ENCODE results near the gene C2CD2L.
"Not testable (repeated sequence)": the region's sequence is repeated elsewhere in the genome, so short reads cannot be mapped to it uniquely, and the experiment has no call there.

The C2CD2L gene

DNA sequence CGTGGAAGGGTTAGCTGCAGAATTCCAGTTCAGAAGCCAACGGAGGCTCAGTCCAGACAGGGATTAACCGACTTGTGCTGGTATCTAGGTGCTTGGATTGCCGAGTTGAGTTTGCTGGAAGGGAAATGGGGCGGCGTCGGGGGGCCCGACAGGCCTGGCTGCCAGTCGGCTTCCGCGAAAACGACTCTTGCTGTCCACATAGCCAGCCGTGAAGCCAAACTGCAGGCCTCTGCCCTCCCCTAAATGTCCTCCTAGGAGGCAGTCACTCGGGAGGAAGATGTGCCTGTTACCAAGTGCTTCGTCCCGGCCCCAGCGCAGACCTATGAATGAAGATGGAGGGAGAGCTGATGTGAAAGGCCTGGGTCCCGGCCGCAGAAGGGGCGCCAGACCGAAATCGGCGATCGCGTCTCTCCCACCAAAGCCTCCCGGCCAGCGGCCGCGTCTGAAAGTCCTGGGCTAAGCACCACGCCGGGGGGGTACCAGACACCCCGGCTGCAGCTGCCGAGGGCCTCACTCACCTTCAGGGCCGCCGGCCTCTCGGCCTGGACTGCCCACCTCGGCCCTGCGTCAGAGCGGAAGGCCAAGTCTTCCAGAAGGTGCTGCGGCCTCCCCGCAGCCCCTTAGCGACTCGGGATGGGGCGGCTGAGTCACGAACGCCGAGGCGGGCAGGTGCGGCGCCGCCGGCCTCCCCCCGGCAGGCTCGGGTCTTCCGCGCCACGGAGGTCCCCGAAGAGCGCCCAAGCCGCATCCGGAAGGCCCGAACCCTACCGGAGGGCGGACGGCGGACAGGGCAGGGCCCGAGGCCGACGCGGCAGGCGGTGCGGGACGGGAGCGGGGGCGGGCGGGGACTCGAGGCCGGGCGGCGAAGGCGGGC, 13.0 kb upstream of the C2CD2L start:
- DNase-seq = peak; percentile 23 to 51

DNA sequence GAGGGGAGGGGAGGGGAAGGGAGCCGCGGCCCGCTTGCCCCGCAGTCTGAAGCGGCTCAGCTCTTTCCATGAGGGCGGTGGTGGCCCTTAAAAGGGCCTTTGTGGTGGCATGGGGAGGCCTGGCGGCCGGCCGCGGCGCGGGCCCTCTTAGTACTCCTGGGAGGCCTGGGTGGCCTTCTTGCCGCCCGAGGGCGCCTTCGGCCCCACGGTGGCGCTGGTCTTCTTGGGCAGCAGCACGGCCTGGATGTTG, 12.4 kb upstream of the C2CD2L start:
- DNase-seq = peak; percentile 74 to 77

GRCh38 chr11:119095066-119095880, 11.9 kb upstream of the C2CD2L start:
- peak; percentile 100 for DNase-seq

GRCh38 chr11:119099711-119100110, 7.4 kb upstream of the C2CD2L start:
- no peak for DNase-seq

DNA sequence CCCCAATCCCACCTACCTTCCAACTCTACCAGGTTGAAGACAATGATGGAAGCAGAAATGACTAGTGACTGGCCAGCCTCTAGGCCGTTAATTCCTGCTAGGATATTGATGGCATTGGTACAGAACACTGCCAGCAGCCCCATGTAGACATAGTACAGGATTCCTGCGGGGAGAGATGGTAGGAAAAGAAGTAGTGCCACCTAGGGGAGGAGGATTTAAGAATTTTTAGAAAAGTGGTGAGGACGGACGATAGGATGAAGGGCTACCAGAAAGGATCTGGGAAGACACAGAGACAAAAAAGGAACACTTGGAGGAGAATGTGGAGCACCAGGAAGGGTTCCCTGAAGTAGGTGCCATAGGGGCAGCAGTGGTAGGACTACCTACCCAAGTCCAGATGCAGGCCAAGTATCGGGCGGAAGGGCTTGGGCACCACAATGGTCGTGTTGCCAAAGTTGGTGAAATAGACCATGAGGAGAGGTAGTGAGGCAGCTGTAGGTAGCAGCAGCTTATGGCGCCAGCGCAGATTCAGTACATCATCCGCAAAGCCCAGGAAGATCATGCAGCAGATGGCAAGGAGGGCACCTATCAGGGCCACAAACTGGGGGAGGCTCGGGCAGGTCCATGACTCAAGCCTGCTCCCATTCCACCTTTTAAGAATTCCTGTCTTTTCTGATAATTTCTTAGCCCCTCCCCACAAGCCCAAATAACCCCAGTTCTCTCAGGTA, 6.7 kb upstream of the C2CD2L start:
- peak in 1 of 2 donors; percentile 23 for DNase-seq

- DNase-seq = no peak
These were observed 6.0 kb upstream of the C2CD2L start for GRCh38 chr11:119100994-119101758.

- DNase-seq = peak; percentile 87 to 90
These were observed 5.3 kb upstream of the C2CD2L start, which contains the start of gene DPAGT1 for GRCh38 chr11:119101759-119102423. DPAGT1 (minus strand) TSS chr11:119101853; CDS start chr11:119101655, 198 bp downstream.

DNA sequence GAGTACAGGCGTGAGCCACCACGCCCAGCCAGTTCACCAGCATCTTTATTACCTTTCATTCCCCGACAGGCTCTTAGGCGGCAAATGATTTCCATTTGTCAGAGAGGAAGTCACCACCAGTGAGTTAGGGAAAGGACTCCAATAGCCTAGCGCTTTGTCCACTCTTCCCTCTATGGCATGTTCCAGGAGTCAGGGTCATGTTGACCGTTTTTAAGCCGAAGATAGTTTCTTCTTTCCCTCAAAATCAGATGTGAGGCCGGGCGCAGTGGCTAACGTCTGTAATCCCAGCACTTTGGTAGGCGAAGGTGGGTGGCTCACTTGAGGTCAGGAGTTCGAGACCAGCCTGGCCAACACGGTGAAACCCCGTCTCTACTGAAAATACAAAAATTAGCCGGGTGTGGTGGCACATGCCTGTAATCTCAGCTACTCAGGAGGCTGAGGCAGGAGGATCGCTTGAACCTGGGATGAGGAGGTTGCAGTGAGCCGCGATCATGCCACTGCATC, 3.9 kb upstream of the C2CD2L start:
- DNase-seq = not testable (repeated sequence)

- DNase-seq = peak in 1 of 2 donors; percentile 19
These were observed 3.4 kb upstream of the C2CD2L start for GRCh38 chr11:119103793-119104192.

DNA sequence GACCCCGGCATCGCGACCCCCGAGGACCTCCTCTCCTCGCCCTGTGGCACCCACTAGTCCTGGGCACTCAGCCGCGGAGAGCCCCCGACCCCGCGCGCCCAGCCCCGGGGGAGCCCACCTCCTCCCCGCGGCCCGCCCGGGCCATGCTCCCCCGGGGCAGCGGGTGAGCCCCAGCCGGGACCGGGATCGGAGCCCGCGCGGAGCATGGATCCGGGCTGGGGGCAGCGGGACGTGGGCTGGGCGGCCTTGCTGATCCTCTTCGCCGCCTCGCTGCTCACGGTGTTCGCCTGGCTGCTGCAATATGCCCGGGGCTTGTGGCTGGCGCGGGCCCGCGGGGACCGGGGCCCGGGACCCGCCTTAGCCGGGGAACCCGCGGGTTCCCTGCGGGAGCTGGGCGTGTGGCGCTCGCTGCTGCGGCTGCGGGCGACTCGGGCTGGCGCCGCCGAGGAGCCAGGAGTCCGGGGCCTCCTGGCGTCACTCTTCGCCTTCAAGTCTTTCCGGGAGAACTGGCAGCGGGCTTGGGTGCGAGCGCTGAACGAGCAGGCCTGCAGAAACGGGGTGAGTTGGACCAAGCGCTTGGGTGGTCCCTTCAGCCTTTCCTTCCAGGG, 498 bp downstream of the C2CD2L start:
- no peak for DNase-seq

DNA sequence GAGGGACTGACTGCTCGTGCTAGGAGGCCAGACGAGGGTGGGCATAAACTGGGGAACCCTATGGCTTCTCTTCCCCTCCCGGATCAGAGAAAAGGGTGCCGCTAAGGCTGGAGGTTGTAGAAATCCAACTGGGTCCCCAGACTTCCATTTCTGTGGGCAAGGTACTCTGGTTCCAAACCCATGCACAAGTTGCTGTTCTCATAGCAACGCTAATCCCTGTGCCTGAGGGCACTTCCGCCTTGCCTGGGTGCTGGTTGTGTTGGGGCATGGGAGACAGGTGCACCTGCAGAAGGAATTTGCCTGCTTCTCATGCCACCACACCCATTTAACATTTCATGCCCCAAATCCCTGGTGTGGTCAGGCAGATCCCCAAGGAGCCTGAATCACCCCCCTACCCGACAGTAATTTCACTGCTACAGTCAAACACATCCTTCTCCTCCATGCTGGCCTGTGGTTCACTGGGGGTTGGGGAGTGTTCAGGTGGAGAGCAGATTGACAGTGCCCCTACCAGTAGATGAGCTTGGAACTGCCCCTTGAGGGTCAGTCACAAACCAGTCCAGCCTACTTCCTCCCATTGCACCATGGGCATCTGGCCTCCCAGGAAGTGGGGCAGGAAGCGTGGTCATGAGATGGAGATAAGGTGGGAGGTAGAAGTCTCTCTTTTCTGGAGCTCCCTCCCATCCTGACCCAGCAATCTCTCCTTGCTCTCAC, 1.2 kb downstream of the C2CD2L start:
- peak in 1 of 2 donors; percentile 32 for DNase-seq

DNA sequence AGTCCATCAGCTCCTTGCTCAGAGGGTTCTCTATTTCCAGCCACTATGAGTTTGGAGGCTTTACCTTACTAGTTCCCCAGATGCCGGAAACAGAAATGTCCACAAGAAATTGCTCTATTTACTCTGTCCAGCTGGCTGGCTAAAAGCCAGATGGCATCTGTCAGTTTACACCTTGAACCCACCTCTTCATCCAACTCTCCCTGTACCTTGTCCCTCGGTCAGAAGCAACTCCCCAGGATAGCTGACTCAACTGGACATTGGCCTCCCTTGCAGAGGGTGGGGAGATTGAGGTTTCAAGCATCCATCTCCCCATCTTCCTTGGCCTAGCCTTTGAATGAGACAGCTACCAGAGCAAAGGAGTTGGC, 1.7 kb downstream of the C2CD2L start:
- DNase-seq = no peak

GRCh38 chr11:119109843-119110242, 2.7 kb downstream of the C2CD2L start:
- DNase-seq = no peak

GRCh38 chr11:119110439-119110838, 3.3 kb downstream of the C2CD2L start:
- DNase-seq = no peak

DNA sequence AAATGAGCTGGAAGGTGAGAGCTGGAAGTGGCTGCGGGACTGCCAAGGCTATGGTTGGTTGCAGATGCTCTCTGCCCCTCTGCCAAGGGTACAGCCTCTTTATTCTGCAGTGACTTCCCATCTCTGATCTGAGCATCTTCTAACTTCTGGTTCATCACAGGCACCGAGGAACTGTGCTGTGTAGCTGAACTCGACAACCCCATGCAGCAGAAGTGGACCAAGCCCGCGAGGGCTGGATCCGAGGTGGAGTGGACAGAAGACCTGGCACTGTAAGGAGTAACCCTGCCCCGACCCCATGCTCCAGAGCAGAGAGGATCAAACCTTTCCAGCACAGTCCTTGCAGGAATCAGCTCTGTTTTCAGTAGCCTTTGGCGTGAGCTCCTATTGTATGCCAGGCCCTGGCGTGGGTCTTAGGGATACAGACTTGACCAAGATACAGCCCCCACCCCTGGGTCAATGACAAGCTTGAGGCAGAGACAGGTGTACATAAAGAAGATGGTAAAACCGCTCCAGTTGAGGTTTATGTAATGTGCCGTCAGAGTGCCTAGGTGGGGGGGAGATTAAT, 4.3 kb downstream of the C2CD2L start:
- DNase-seq = no peak

DNA sequence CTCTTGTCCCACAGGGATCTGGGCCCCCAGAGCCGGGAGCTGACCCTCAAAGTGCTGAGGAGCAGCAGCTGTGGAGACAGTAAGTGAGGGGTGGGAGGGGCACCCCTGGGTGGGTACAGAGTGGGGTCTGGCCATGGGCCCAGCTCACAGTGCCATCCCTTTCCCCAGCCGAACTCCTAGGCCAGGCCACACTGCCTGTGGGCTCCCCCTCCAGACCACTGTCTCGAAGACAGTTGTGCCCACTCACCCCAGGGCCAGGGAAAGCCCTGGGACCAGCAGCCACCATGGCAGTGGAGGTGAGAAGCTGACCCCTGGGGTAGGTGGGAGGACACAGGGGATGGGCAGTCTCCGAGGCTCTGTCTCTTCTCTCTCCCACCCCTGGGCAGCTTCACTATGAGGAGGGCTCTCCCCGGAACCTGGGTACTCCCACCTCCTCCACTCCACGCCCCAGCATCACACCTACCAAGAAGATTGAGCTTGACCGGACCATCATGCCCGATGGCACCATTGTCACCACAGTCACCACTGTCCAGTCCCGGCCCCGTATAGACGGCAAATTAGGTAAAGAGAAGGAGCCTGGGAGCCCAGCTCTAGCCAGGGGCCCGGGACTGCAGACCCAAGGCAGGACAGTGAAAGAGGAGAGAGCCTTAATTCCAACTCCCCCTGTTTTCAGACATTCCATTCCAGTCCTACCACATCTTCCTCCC, 5.3 kb downstream of the C2CD2L start:
- no peak for DNase-seq

DNA sequence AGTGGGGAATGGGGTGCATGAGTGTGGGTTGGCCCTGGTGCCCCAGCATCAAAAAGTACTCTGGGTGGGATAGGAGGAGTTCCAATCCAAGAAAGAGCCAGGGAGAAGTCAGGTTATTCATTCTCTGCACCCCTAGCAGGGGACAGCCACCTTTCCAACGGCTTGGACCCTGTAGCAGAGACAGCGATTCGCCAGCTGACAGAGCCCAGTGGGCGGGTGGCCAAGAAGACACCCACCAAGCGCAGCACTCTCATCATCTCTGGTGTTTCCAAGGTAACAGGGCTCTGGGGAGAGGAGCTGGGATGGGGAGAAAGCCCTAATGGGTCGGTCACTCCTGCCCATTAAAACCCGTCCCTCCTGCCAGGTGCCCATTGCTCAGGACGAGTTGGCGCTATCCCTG, 6.6 kb downstream of the C2CD2L start:
- no peak for DNase-seq

GRCh38 chr11:119114351-119114750, 7.2 kb downstream of the C2CD2L start:
- no peak for DNase-seq

GRCh38 chr11:119115484-119116234, 8.5 kb downstream of the C2CD2L start:
- peak; percentile 41 to 57 for DNase-seq
